Measurements from ENCODE around the gene SYCP1.

Gene SYCP1

GRCh38 chr1:114833421-114833820, 21.2 kb upstream of the SYCP1 start:
- TF ChIP-seq, protein P1, sequence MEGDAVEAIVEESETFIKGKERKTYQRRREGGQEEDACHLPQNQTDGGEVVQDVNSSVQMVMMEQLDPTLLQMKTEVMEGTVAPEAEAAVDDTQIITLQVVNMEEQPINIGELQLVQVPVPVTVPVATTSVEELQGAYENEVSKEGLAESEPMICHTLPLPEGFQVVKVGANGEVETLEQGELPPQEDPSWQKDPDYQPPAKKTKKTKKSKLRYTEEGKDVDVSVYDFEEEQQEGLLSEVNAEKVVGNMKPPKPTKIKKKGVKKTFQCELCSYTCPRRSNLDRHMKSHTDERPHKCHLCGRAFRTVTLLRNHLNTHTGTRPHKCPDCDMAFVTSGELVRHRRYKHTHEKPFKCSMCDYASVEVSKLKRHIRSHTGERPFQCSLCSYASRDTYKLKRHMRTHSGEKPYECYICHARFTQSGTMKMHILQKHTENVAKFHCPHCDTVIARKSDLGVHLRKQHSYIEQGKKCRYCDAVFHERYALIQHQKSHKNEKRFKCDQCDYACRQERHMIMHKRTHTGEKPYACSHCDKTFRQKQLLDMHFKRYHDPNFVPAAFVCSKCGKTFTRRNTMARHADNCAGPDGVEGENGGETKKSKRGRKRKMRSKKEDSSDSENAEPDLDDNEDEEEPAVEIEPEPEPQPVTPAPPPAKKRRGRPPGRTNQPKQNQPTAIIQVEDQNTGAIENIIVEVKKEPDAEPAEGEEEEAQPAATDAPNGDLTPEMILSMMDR (IDR thresholded peaks at IDR 0.05), result no peak

DNA sequence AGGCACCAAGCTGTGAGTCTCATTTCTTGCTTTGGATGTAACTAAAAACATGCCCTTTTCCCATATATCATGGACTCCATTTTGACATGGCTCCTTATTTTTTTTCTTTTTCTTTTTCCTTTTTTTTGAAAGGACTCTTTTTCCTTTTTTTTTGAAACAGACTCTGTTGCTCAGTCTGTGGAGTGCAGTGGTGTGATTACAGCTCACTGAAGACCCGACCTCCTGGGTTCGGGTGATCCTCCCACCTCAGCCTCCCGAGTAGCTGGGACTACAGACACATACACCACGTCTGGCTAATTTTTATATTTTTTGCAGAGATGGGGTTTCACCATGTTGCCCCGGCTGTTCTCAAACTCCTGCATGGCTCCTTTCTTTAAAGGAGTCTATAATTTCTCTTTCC, 10.4 kb upstream of the SYCP1 start:
- TF ChIP-seq, protein P1 (IDR thresholded peaks at IDR 0.05), result no peak

DNA sequence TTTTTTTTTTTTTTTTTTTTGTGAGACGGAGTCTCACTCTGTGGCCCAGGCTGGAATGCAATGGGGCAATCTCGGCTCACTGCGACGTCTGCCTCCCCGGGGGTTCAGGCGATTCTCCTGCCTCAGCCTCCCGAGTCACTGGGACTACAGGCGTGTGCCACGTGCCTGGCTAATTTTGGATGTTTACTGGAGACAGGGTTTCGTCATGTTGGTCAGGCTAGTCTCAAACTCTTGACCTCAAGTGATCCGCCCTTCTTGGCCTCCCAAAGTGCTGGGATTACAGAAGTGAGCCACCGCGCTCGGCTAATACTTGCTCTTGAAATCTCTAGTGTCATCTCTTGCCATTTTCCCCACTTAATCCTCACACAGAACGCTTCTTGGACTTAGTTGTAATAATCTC, 1.1 kb upstream of the SYCP1 start:
- TF ChIP-seq, protein P1 (IDR thresholded peaks at IDR 0.05), result no peak

GRCh38 chr1:114861384-114861783, 6.7 kb downstream of the SYCP1 start:
- TF ChIP-seq, protein P1 (IDR thresholded peaks at IDR 0.05), result no peak

- TF ChIP-seq, protein P1 (IDR thresholded peaks at IDR 0.05), result no peak
These were observed 37.7 kb downstream of the SYCP1 start for GRCh38 chr1:114892194-114892918.

DNA sequence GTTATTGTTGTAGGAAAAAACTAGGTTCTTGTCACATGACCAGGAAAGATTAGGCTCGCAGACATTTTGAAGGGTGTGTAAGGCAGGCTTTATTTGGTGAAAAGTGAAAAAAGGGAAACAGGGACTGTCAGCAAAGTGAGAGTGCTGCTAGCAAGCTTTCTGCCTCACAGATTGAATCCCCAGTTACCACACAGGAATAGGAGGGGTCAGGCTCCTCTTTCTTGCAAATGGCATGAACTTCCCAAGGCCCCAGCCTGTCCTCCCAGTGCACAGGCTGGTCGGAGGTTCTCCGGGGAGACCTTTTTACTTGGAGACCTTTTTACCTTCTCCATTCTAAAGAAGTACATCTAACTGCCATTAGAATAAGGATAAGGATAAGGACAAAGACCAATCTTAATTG, 42.1 kb downstream of the SYCP1 start:
- TF ChIP-seq, protein P1 (IDR thresholded peaks at IDR 0.05), result no peak

DNA sequence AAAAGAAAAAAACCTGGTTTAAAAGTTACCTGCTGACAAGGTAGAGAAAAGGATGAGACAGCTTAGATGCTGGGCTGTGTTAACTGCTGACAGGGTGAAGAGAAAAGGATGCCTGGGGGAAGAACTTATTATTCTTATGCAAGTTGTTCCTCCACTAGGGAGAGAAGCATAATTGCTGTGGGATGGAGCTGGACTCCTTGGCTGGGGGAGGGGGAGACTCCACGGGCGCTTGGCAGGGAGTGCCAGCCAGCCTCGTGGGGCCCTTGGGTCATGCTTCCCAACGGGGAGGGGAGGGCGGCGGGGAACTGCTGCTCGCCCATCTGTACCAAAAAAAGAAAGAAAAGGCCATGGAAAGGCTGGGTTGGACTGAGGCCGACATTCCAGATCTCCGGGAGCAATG, 47.2 kb downstream of the SYCP1 start:
- TF ChIP-seq, protein P1 (IDR thresholded peaks at IDR 0.05), result no peak

DNA sequence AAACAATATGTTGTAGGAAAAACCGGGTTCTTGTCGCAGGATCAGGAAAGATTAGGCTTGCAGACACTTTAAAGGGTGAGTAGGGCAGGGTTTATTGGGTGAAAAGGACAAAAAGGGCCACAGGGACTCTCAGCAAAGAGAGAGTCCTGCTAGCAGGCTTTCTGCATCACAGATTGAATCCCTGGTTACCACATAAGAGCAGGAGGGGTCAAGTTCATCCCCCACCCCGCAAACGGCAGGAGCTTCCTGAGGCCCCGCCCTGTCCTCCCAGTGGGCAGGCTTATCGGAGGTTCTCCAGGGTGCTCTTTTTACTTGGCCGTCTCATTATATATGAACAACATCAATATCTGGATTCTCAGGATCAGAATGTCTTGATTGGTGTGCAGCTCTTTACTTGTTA, 47.7 kb downstream of the SYCP1 start:
- TF ChIP-seq, protein P1 (IDR thresholded peaks at IDR 0.05), result no peak

Data from LNCAP (cell line).